HepG2 (cell line): ENCODE results near the gene ARHGEF7. TPM values are rescaled to one million over a fixed set of nuclear protein-coding genes. Genes with fewer than 3 reads are reported as not detected.

Source experiments
- ATAC-seq: fragments of 200-7000 bp; cut with Tn5 transposase; 3 replicates; pipeline ENCODE4 v1.9.1; 2020; ENCODE audit warnings: mild to moderate bottlenecking, moderate library complexity
- BruUV-seq: library from RNA; stranded (reverse); fragments of 400-500 nt; replicated peaks from 2 replicates; lab custom pipeline; 2021; lab: Mats Ljungman, UMichigan
- CTCF ChIA-PET: fragments of 300-600 bp; formaldehyde crosslinking; extraction: SDS; loops from one replicate; lab custom pipeline; 2021; ENCODE audit warnings: low total read pairs, inconsistent platforms, low intra/inter-chr PET ratio; lab: Yijun Ruan, JAX
- POLR2A ChIA-PET: fragments of 350-600 bp; sonication (Branson Sonifier 250); formaldehyde crosslinking; loops from one replicate; lab custom pipeline; 2020; ENCODE audit warnings: antibody characterized with exemption, inconsistent platforms; lab: Yijun Ruan, JAX
- DNase-seq: peaks from one replicate; pipeline ENCODE4 v3.0.0-alpha.2; 2015; ENCODE audit warnings: low spot score
- FAIRE-seq: peaks from 3 replicates; lab custom pipeline; 2011; peaks lifted over from hg19 to GRCh38; lab: Jason Lieb, UNC
- H2AFZ ChIP-seq: one replicate; pipeline ENCODE4 v1.6.1; 2011; ENCODE audit warnings: low read length, inconsistent platforms
- H3K27ac ChIP-seq: fragments of 300-600 bp; 3 replicates; pipeline ENCODE4 v1.8.0; 2011; ENCODE audit warnings: mixed run types, mild to moderate bottlenecking, mixed read lengths, low read length, inconsistent platforms; ENCODE audit not compliant: insufficient read depth; ENCODE audit errors: extremely low read length
- H3K27me3 ChIP-seq, 2 experiments: fragments of 200-600 bp in 1 of 2; 2 replicates in 1 of 2; 3 replicates in 1 of 2; pipeline versions ENCODE4 v1.6.0 to v1.8.0; 2011; ENCODE audit warnings: low read length in 2 of 2, mild to moderate bottlenecking in 2 of 2, moderate library complexity in 2 of 2, inconsistent platforms in 1 of 2; ENCODE audit not compliant: insufficient read depth in 2 of 2, control insufficient read depth in 1 of 2
- H3K36me3 ChIP-seq, 2 experiments: fragments of 200-600 bp in 1 of 2; replicated peaks in 1 of 2; 2 replicates in 1 of 2; 3 replicates in 1 of 2; pipeline versions ENCODE4 v1.5.1 to v1.8.0; 2011; ENCODE audit warnings: low read length in 2 of 2, inconsistent platforms in 1 of 2; ENCODE audit not compliant: insufficient read depth in 2 of 2, control insufficient read depth in 1 of 2
- H3K4me1 ChIP-seq: 2 replicates; pipeline ENCODE4 v1.5.1; 2012; ENCODE audit warnings: low read length, inconsistent platforms; ENCODE audit not compliant: insufficient read depth
- H3K4me2 ChIP-seq: 2 replicates; pipeline ENCODE4 v1.6.0; 2011; ENCODE audit warnings: low read depth, low read length, inconsistent platforms
- H3K4me3 ChIP-seq, 3 experiments: fragments of 200-600 bp in 1 of 3; sonication (generic), shearing (Covaris generic) in 1 of 3; replicated peaks in 1 of 3; 2 replicates each; pipeline ENCODE4 v1.5.1; 2011 to 2016; ENCODE audit warnings: low read length in 3 of 3, inconsistent platforms in 2 of 3, low read depth in 2 of 3, mild to moderate bottlenecking in 2 of 3, control low read depth in 1 of 3, mixed read lengths in 1 of 3; ENCODE audit not compliant: insufficient read depth in 1 of 3
- H3K79me2 ChIP-seq: one replicate; pipeline ENCODE4 v1.6.1; 2011; ENCODE audit warnings: low read length, inconsistent platforms; ENCODE audit not compliant: insufficient read depth
- H3K9ac ChIP-seq: 2 replicates; pipeline ENCODE4 v1.6.0; 2011; ENCODE audit warnings: mild to moderate bottlenecking, low read depth, low read length, inconsistent platforms; ENCODE audit not compliant: insufficient read depth
- H3K9me3 ChIP-seq: 2 replicates; pipeline ENCODE4 v1.5.1; 2012; ENCODE audit warnings: mild to moderate bottlenecking, low read length
- H4K20me1 ChIP-seq: 2 replicates; pipeline ENCODE4 v1.6.0; 2011; ENCODE audit warnings: inconsistent platforms, mild to moderate bottlenecking, low read length, moderate library complexity; ENCODE audit not compliant: insufficient read depth
- CHD2 ChIP-seq: IDR thresholded peaks from 2 replicates; pipeline ENCODE4 v1.6.1; 2011; ENCODE audit warnings: low read depth, low read length, improper control_type of control experiment
- CREB1 ChIP-seq, 2 experiments: fragments of 450-650 bp in 1 of 2; IDR thresholded peaks; 2 replicates each; pipeline ENCODE4 v1.6.1; 2016 to 2017; ENCODE audit warnings: control low read depth in 1 of 2, mild to moderate bottlenecking in 1 of 2, missing compliant biosample characterization in 1 of 2, missing genetic modification characterization in 1 of 2
- EZH2 ChIP-seq: conservative IDR thresholded peaks from 2 replicates; pipeline ENCODE4 v1.6.1; 2012; ENCODE audit warnings: mild to moderate bottlenecking, low read depth, low read length, moderate library complexity
- ZNF687 ChIP-seq: sonication (generic); formaldehyde crosslinking; IDR thresholded peaks from 2 replicates; pipeline ENCODE4 v1.5.1; 2020; ENCODE audit warnings: mild to moderate bottlenecking, missing genetic modification reagents, moderate library complexity
- ZNF800 ChIP-seq: sonication (generic); formaldehyde crosslinking; IDR thresholded peaks from 2 replicates; pipeline ENCODE4 v1.4.0; 2020; ENCODE audit warnings: missing genetic modification reagents
- WGBS: methylation state at CpG from one replicate; pipeline ENCODE4 v1.1.6; 2017; ENCODE audit warnings: low lambda C conversion rate; 5-methylcytosine and 5-hydroxymethylcytosine counted together
- in situ Hi-C: cut with HindIII; loops from 2 replicates; pipeline ENCODE4 v1.10.0; 2017; ENCODE audit warnings: low pct_unique_long_range_greater_than_20kb; ENCODE audit not compliant: extremely low pct_ligation_motif_present
- intact Hi-C: fragments of 100-400 bp; cut with micrococcal nuclease; formaldehyde crosslinking; loops from one replicate; pipeline ENCODE4 v1.10.0; 2022; ENCODE audit not compliant: unreplicated experiment
- polyA plus RNA-seq, 8 experiments: library from polyadenylated mRNA; depleted of rRNA in 3 of 8; stranded (reverse) in 7 of 8; unstranded in 1 of 8; fragments of >200 nt; fragmentation: Illumina TruSeq in 4 of 8; extraction: Trizol in 4 of 8; gene quantifications; 2 replicates each; pipeline versions ENCODE4 v1.2.1 to v1.2.3, GENCODE V29; 2011 to 2016; ENCODE audit warnings: low read depth in 4 of 8, missing spikeins in 1 of 8, mixed read lengths in 1 of 8; ENCODE audit not compliant: insufficient read depth in 1 of 8
- total RNA-seq, 5 experiments: library from RNA; depleted of rRNA; stranded (reverse); fragments of >200 nt; fragmentation: Illumina TruSeq; extraction: Trizol; gene quantifications; 2 replicates each; pipeline ENCODE4 v1.2.3, GENCODE V29; 2016; ENCODE audit warnings: low read depth in 1 of 5

The ARHGEF7 gene
- total and polyA plus RNA-seq, 2 of the 13 experiments (the other 11 are each of a cell fraction or from before 2014, with no cell fraction given) = 15.7 to 22.3 TPM

- ChIA-PET POLR2A (no interaction called here), CTCF (no interaction called here)
- no peaks in the 10 kb centered on the region for H3K36me3 ChIP-seq
- no peak for DNase-seq
- H3K4me3 ChIP-seq = peak overlapping the region; percentile 46 to 69 (median 61); a peak in 5 of 6 replicates
- peaks cover 5% of the 10 kb centered on the region for H3K4me1 ChIP-seq
- H2AFZ ChIP-seq = no peak overlapping the region
- ATAC-seq = peak; percentile 55
- H3K79me2 ChIP-seq = no peaks in the 10 kb centered on the region
- peaks cover 14 to 70% of the 10 kb centered on the region in 2 experiments for H3K27me3 ChIP-seq
- peak overlapping the region; percentile 64 for H3K4me2 ChIP-seq
- in situ Hi-C loops = no loop called here
- WGBS = under 1% methylated on average over 35 of the region's 56 CpGs
- no peak overlapping the region for H3K9ac ChIP-seq
- no peaks in the 10 kb centered on the region for H4K20me1 ChIP-seq
- no peaks in the 10 kb centered on the region for H3K9me3 ChIP-seq
- FAIRE-seq = no peak
- no TSS peak for BruUV-seq
- no peak overlapping the region for H3K27ac ChIP-seq
- intact Hi-C loops = no loop called here
- no peak for TF ChIP-seq CHD2
- TF ChIP-seq ZNF800 (CRISPR knock-in tag) = peak; percentile 95
- peak; percentile 19; the same call in 1 of the 2 replicates for TF ChIP-seq ZNF687
- peak; percentile 71 for TF ChIP-seq CREB1 (IDR thresholded peaks at IDR 0.05)
- TF ChIP-seq CREB1 (CRISPR knock-in tag; IDR thresholded peaks at IDR 0.05) = no peak
- peak; percentile 88; the same call in 1 of the 2 replicates for TF ChIP-seq EZH2
Observed at GRCh38 chr13:111114362-111115060, 599 bp upstream of the ARHGEF7 start.
